Measurements from ENCODE around the gene ANXA11.

Gene ANXA11

GRCh38 chr10:80133206-80133605 is 72.1 kb downstream of the ANXA11 start:
- TF ChIP-seq CTCF (IDR thresholded peaks at IDR 0.05; ENCODE audit: insufficient read depth, low read depth, low read length, missing control alignments), result no peak
- no peak for DNase-seq (ENCODE audit: low read depth)
- no peak overlapping the region for H3K4me3 ChIP-seq (ENCODE audit: low read depth, low read length)

- no peak for DNase-seq (ENCODE audit: low read depth)
- TF ChIP-seq CTCF (IDR thresholded peaks at IDR 0.05; ENCODE audit: insufficient read depth, low read depth, low read length, missing control alignments), result no peak
- H3K4me3 ChIP-seq (ENCODE audit: low read depth, low read length), result no peak within 1 kb of the TSS
These were observed 72.8 kb downstream of the ANXA11 start, which contains the start of gene PLAC9 for GRCh38 chr10:80132299-80133139. TSS of gene PLAC9 (plus strand) at chr10:80132730. CDS start at chr10:80132763, 33 bp downstream.

GRCh38 chr10:80131499-80131901 is 73.8 kb downstream of the ANXA11 start:
- H3K4me3 ChIP-seq (ENCODE audit: low read depth, low read length), result no peak overlapping the region
- TF ChIP-seq CTCF (IDR thresholded peaks at IDR 0.05; ENCODE audit: insufficient read depth, low read depth, low read length, missing control alignments), result no peak
- DNase-seq (ENCODE audit: low read depth), result no peak

- no peak for DNase-seq (ENCODE audit: low read depth)
- H3K4me3 ChIP-seq (ENCODE audit: low read depth, low read length), result no peak overlapping the region
- TF ChIP-seq CTCF (IDR thresholded peaks at IDR 0.05; ENCODE audit: insufficient read depth, low read depth, low read length, missing control alignments), result no peak
These were observed 78.5 kb downstream of the ANXA11 start for GRCh38 chr10:80126876-80127275.

GRCh38 chr10:80122746-80123145 is 82.6 kb downstream of the ANXA11 start:
- DNase-seq (ENCODE audit: low read depth), result no peak
- TF ChIP-seq CTCF (IDR thresholded peaks at IDR 0.05; ENCODE audit: insufficient read depth, low read depth, low read length, missing control alignments), result no peak

GRCh38 chr10:80122110-80122710 is 83.1 kb downstream of the ANXA11 start:
- no peak for TF ChIP-seq CTCF (IDR thresholded peaks at IDR 0.05; ENCODE audit: insufficient read depth, low read depth, low read length, missing control alignments)
- DNase-seq (ENCODE audit: low read depth), result no peak
- H3K4me3 ChIP-seq (ENCODE audit: low read depth, low read length), result no peak overlapping the region

More at GRCh38 chr10:80122746-80123145, 82.6 kb downstream of the ANXA11 start:
- H3K4me3 ChIP-seq (ENCODE audit: low read depth, low read length), result no peak overlapping the region
